SH-SY5Y (cell line): ENCODE measurements around the gene KASH5.

ENCODE experiments used
- GATA2 ChIP-seq: IDR thresholded peaks from 2 replicates; pipeline ENCODE4 v1.6.1; 2011; ENCODE audit warnings: mild to moderate bottlenecking, low read depth, low read length
- GATA3 ChIP-seq: IDR thresholded peaks from 2 replicates; pipeline ENCODE4 v1.6.1; 2011; ENCODE audit warnings: low read depth, mild to moderate bottlenecking, low read length, moderate library complexity

The KASH5 gene

DNA sequence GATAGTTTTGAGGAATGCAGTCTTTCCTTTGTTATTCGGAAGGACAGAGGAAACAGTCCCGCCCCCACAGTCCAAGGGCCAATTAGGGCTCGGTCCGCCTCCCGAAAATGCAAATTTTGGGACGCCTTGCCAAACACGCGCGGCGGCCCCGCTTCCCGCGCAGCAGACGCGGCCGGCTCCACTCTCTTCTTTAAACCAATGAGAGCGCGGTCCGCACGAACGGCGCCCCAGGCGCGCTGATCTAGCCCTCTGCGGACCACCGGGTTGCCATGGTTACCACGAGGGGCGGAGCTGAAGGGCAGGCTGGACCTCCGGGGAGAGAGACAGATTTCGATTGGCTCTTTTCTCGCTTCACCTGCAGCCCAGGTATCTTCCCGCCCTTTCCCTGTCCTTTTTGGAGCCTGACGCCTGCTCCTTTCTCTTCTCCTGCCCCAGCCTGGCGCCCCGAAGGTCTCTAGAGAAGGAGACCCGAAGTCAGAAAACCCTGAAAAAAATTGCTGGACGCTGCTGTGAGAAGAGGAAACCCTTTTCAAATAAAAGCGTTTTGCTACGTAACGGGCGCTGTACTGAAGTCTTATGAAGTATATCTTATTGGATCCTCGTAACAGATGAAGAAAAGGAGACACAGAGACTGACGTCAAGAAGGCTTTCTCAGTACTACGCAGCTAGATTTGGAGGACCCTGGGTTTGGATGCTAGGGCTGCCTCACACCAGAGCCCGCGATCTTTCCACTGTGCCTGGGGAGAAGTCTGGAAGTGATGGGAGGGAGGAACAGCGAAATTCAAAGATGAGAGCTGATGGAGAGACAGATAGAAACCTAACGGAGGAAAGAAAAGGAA is 33.2 kb downstream of the KASH5 start:
- TF ChIP-seq GATA2 (no peak), GATA3 (no peak)

DNA sequence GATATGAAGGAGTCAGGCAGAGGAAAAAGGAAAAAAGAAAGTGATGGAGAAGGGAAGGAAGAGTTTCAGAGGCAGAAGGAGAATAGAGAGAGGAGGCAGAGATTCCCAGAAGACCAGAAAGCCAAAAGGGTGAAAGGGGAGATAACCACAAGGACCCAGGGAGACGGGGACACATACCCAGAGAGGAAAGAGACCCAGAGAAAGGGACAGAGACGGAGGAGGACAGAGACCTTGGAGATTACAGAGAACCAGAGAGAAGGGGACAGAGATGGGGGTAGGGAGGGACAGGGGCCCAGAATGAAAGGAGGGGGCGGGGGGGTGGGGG is 33.8 kb downstream of the KASH5 start:
- no peak for TF ChIP-seq GATA3
- TF ChIP-seq GATA2 = no peak

DNA sequence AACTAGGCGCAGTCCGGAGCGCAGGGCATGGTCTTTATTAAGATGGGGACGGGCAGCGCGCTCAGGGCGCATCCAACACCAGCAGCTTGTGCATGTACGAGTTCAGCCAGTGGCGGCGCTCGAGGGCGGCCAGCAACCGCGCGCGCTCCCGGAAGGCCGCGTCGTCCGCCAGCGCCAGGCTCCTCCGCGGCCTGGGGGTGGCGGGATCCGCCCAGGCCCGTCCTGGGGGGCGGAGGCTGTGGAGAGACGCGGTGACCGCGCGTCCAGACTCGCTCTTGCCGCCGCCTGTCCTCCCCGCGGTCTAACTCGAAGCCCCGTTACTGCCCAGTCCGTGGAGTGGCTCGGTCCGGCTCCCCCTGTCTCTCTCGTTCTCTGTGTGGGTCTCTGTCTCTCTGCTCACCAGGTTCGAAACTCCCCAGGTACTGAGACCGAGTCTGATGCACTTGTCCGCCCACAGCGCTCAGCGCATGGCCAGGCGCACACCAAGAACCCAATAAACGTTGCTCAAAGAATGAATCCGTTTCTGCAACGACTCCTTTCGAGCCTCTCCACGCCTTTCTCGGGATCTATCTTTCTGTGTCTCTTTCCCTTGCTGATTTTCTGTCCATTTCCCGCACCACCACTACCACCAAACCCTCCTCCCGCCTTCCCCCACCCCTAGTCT is 34.5 kb downstream of the KASH5 start:
- TF ChIP-seq GATA3 (no peak), GATA2 (no peak)

DNA sequence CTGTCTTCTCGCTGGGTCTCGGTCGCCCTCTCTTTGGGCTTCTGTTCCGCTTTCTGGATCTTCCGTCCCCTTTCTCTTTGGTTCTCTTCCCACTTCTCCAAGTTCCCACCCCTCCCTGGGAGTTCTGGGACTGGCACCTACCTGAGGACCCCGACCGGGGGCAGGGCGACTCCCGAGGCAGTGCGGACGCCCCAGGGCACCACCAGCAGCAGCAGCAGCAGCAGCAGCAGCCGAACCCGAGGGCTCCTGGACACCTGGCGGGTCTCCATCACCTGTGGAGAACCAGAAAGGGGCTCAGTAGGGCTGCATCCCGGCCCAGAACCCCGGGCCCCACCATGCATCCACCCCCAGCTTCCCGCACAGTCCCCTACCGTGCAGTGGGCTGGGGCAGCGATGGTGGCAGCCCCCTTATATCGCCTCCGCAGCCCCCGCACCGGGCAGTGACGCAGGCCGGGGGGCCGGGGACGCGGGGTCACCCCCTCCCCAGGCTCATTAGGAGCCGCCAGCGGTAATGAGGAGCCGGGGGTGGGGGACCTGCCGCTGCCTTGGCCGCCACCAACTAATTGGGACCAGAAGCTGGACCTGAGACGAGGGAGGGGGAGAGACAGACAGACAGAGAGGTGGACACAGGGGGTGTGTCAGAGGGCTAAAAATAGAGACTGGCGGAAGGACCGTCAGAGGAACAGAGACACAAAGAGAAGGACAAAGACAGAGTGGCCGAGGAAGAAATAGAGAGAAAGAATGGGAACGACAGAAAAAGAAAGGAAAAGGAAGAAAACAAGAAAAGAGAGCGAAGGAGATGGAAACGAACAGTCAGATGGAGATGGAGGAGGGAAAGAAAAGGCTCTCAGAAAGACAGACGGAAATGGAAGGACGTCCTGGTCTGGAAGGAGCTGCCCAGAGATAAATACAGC is 35.3 kb downstream of the KASH5 start, which contains the start of gene PTH2:
Gene PTH2, minus strand, starts transcription at position 371 of the 914 bp plus-strand sequence. Its CDS starts 102 bp downstream, at position 269.
- TF ChIP-seq GATA2 (no peak), GATA3 (no peak)

DNA sequence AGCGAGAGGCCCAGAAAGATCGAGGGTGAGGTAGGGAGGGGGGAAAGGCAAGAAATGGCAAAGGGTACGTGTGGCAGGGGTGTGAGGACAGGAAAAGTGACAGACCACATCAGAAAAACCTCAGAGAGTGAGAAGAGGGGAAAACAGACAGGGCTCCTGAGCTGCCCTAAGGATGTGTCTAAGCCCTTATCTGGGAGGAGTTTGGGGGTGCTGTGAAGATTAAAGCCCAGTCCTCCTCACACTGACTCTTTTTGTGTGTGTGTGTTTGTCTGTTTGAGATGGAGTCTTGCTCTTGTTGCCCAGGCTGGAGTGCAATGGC is 35.9 kb downstream of the KASH5 start:
- TF ChIP-seq GATA3 = no peak

DNA sequence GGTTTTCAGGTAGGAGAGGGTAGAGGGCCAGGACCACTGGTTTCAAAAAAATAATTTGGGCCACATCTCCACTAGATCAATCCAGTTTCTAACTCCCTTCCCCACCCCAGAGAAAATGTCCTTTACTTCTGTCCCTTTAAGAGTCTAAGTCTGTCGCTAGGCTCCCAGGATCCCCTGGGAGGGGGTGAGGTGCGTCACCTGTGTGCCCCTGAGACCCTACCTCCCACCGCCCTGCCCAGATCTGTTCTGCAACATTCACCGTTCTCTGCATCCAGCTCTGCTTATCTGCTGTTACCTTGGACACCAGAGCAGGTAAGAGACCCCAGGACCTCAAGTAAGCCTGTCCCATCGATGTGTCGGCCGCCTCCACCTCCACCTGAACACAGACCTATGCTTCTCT is 37.1 kb downstream of the KASH5 start, which contains the start of gene GFY:
Gene GFY, plus strand, starts transcription at position 211 of the 400 bp plus-strand sequence. CDS start 1,043 bp downstream, outside the sequence.
- TF ChIP-seq GATA3 (no peak), GATA2 (no peak)

DNA sequence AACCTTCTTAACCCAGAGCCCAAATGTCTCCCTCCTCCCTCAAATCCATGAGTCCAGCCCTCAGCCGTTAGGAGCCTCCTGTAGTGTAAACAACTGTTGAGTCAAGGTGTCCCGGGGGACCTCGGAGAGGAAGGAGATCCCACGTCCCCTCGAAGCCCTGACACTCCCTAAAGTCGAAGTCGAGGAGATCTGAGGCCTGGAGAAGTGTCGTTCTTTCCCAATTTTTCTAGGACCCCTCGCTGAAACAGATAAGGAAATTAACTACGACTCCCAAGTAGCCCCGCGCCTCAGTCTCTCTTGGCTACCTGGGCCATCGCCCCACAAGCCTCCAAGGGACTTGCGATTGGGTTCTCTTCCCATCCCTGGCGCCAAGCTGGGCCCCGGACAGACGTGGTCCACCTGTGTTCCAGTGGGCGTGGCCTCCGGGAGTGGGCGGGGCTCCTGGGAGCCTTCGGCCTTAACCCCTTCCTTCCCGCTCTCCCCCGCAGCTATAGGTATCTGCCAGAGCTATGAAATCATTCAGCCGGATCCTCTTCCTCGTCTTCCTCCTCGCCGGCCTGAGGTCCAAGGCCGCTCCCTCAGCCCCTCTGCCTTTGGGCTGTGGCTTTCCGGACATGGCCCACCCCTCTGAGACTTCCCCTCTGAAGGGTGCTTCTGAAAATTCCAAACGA is 38.0 kb downstream of the KASH5 start:
- TF ChIP-seq GATA2 (no peak), GATA3 (no peak)

DNA sequence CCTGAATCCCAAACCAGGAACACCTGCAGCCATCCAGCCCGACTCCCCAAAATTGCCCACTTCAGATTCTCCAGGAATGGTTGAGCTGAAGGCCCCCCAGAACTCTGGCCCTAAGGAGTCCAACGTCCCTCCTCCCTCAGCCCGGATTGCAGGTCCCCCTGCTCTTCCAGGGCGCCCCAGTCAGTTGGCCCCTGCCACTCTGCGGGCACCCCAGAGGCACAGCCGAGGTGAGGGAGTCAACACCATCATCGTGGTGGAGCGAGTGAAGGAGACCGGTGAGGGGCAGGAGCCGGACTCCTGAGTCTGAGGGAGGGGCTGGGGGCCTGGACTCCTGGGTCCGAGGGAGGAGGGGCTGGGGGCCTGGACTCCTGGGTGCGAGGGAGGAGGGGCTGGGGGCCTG is 39.3 kb downstream of the KASH5 start:
- TF ChIP-seq GATA3 = no peak
- no peak for TF ChIP-seq GATA2

DNA sequence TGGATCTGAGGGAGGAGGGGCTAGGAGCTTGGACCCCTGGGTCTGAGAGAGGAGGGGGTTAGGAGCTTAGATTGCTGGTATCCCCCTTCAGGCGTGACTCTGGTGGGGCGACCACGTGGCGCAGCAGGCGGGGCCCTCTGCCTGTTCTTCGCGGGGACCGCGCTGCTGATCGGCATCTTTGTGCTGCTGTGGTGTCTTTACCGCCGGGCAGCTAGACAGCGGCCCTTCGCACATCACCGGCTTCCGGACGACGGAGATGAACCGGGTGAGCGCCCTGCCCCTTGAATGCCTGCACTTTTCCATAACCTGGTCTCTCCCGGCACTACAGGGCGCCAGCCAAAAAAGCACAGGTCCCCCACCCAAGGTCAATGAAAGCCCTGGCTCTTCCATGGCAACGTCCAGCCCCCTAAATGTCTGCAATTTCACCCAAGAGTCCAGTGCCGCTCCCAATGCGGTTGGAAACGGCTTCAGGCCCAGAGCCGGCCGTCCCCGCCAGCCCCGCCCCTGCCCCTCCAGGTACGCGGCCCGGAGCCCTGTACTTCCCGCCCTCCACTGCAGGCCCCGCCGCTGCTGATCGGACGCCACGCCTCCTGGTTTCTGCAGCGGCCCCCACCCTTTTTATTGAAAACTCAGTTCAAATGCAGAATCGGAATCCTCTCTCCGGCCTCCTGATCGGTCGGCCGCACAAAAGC is 40.0 kb downstream of the KASH5 start:
- TF ChIP-seq GATA3 = no peak
- TF ChIP-seq GATA2 = no peak

DNA sequence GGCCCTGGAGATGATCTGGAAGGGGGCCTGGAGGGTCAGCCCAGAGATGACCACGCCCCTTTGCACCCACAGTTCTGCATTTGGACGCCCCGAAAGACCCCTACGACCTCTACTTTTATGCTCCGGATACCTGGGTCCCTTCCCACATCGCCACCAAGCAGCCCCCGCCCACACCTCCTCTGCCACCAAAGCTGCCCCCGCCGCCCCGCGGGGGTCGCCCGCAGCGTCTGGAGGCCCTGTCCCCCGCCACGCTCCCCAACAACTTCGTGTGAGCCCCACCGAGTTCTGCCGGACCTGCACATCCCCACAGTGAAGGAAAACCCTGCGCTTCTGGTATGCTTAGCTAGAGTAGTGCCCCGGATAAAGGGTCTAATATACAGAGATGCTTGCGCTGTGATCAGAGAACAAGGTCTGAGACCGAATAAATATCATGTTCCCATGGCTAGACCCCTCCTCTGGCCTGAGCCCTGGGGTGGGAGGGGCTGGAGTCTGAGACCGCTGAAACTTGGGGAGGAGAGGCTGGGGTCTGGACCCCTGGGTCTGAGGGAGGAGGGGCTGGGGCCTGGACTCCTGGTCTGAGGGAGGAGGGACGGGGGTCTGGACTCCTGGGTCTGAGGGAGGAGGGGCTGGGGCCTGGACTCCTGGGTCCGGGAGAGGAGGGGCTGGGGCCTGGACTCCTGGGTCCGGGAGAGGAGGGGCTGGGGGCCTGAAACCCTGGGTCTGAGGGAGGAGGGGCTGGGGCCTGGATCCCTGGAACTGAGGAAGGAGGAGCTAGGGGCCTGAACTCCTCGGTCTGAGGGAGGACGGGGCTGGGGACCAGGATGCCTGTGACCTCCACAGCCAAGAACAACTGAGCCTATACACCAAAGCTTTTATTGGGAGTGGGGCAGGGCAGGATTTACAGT is 40.8 kb downstream of the KASH5 start:
- no peak for TF ChIP-seq GATA2
- TF ChIP-seq GATA3 = no peak

DNA sequence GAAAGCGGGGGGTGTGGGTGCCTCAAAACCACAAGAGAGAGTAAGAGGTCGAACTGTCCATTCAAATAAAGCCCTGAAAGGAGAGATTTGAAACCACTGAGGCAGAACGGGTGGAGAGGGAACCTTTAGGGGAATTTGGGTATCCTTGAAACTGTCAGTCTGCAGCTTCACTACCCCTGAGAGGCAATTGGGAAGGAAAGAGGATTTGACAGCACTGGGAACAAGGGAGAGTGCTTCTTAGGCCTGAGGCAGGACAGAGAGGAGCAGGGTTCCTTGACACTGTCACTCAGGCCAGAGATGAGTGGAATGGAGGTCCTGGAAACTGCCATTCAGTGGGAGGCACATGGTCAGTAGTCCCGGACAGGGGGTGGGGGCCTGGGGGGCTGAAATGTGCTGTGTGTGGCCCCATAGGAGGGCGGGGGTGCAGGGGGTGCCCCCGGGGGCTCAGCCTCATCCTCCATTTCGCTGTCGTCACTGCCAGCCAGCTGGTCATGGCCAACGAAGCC is 42.2 kb downstream of the KASH5 start:
- TF ChIP-seq GATA2 (no peak), GATA3 (no peak)

DNA sequence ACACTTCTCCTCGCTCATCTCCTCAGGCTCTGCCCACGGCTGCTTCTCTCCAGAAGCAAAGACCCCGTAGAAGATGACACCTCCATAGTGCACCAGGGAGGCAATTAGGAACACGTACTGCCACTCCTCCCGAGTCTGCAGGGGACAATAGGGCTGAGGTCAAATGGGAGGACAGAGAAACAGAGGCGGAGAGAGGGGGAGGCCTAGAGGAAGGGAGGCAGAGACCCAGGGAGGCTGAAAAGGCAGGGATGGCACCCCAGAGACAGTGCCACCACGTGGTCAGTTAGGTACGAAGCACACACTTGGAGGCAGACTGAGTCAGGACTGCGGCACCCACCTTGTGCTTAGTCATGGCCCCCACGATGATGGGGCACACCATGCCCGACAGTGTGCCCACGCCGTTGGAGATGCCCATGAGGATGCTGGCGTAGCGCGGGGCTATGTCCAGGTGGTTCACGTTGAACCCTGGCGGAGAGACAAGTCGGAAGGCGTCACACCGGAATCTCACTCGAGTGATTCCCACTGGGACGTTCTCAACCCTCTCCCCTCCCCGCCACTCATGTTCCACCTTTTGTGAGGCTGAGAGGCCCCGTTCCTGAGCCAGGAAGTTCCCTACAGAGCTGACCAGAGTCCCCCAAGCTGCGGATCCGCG is 42.8 kb downstream of the KASH5 start:
- TF ChIP-seq GATA3 (no peak), GATA2 (no peak)
